ENCODE data around the gene UBE2E3.
A peak's percentile ranks its signal among the peaks of the same experiment; 100 is the strongest.

The UBE2E3 gene

DNA sequence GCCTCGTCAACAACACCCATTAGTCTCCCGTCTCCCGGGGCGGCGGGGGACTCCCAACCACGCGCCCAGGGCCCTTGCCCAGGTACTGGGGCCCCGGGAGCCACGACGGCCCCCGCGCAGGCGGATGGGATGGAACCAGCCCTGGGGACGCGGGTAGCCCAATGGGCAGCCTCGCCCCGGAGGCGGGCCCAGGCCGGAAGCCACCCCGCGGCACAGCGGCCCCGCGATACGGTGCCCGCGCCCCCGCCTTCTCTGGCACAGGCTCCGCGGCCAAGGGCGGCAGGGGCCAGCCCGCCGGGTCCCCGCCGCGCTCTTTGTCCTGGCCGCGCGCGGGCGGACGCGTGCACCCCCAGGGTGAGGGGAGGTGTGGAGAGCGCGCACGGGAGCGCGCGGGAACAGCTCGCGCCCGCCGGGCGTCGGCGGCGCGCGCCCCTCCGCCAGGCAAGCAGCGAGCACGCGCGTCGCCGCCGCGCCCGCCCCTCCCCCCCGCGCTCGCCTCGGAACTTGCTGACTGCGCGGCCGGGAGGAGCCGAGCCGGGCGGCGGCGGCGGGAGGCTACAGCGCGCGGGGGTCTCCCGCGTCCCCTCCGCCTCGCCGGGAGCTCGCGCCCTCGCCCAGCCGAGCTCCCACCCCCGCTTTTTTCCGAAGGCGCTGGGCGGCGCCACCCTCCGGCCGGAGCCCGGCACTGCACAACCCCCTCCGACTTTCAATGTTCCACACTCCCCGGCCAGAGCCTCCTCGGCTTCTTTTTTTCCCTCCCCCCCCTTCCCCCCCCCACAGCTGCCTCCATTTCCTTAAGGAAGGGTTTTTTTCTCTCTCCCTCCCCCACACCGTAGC lies at the start of gene UBE2E3 (continued):
- TF ChIP-seq CTCF (tag by site-specific recombination; IDR thresholded peaks at IDR 0.05) (peak; percentile 17; the same call in 1 of the 2 replicates), ZBTB10 (tag by site-specific recombination; IDR thresholded peaks at IDR 0.05) (0 out of 2 replicates have a peak, but pooled peaks have one; percentile 24), ZNF692 (tag by site-specific recombination; IDR thresholded peaks at IDR 0.05) (0 out of 2 replicates have a peak, but pooled peaks have one; percentile 21), ZSCAN30 (tag by site-specific recombination; IDR thresholded peaks at IDR 0.05) (peak; percentile 93), ZNF223 (tag by site-specific recombination; IDR thresholded peaks at IDR 0.05) (0 out of 2 replicates have a peak, but pooled peaks have one; percentile 17), ZBTB20 (tag by site-specific recombination; IDR thresholded peaks at IDR 0.05) (peak; percentile 99), ZIC2 (tag by site-specific recombination; IDR thresholded peaks at IDR 0.05) (0 out of 2 replicates have a peak, but pooled peaks have one; percentile 33), ZNF335 (tag by site-specific recombination; conservative IDR thresholded peaks at IDR 0.05) (peak; percentile 89), REPIN1 (tag by site-specific recombination; IDR thresholded peaks at IDR 0.05; ENCODE audit: low read depth) (no peak)
- TF ChIP-seq, protein P1, sequence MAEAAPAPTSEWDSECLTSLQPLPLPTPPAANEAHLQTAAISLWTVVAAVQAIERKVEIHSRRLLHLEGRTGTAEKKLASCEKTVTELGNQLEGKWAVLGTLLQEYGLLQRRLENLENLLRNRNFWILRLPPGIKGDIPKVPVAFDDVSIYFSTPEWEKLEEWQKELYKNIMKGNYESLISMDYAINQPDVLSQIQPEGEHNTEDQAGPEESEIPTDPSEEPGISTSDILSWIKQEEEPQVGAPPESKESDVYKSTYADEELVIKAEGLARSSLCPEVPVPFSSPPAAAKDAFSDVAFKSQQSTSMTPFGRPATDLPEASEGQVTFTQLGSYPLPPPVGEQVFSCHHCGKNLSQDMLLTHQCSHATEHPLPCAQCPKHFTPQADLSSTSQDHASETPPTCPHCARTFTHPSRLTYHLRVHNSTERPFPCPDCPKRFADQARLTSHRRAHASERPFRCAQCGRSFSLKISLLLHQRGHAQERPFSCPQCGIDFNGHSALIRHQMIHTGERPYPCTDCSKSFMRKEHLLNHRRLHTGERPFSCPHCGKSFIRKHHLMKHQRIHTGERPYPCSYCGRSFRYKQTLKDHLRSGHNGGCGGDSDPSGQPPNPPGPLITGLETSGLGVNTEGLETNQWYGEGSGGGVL (tag by site-specific recombination; IDR thresholded peaks at IDR 0.05), result peak; percentile 82
- TF ChIP-seq, protein P2, sequence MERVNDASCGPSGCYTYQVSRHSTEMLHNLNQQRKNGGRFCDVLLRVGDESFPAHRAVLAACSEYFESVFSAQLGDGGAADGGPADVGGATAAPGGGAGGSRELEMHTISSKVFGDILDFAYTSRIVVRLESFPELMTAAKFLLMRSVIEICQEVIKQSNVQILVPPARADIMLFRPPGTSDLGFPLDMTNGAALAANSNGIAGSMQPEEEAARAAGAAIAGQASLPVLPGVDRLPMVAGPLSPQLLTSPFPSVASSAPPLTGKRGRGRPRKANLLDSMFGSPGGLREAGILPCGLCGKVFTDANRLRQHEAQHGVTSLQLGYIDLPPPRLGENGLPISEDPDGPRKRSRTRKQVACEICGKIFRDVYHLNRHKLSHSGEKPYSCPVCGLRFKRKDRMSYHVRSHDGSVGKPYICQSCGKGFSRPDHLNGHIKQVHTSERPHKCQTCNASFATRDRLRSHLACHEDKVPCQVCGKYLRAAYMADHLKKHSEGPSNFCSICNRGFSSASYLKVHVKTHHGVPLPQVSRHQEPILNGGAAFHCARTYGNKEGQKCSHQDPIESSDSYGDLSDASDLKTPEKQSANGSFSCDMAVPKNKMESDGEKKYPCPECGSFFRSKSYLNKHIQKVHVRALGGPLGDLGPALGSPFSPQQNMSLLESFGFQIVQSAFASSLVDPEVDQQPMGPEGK (tag by site-specific recombination; IDR thresholded peaks at IDR 0.05), result 0 out of 2 replicates have a peak, but pooled peaks have one; percentile 22

DNA sequence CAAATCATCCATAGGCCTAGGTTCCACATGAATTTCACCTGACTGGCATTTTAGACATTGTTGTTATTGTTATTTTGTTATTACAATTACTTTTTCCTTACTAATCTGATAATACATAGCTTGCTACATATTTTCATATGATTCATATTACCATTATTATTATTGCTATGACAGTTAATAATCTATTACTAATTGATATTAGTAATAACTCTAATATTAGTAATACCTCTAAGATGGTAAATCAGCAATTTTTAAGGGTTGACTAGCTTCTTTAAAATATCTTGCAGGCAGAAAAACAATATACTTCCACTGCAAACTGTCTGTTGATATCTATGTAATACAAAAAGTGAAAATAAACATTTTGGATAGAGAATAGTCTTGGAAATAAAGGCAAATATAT lies 48.6 kb upstream of the UBE2E3 start:
- Histone ChIP-seq H3K9me3 (ENCODE audit: control insufficient read depth, insufficient read depth, low read depth, low read length) (no peaks in the 10 kb centered on the region), H3K36me3 (ENCODE audit: control insufficient read depth in 2 of 2, insufficient read depth in 1 of 2, low read length in 2 of 2) (no peaks in the 10 kb centered on the region), H3K4me3 (ENCODE audit: low read depth, low read length) (no peak overlapping the region), H3K27ac (ENCODE audit: extremely low read depth, low read depth, low read length) (no peak overlapping the region), H3K4me1 (ENCODE audit: control insufficient read depth, insufficient read depth, low read length) (no peaks in the 10 kb centered on the region)
- ChIA-PET POLR2A (no interaction called here), CTCF (no interaction called here)
- TF ChIP-seq ZNF510 (tag by site-specific recombination; IDR thresholded peaks at IDR 0.05; ENCODE audit: insufficient replicate concordance) (no peak), SCRT1 (tag by site-specific recombination; IDR thresholded peaks at IDR 0.05; ENCODE audit: borderline replicate concordance) (no peak), ZNF555 (tag by site-specific recombination; conservative IDR thresholded peaks at IDR 0.05) (no peak), ZNF433 (tag by site-specific recombination; IDR thresholded peaks at IDR 0.05; ENCODE audit: low read depth) (no peak), ZFP3 (tag by site-specific recombination; IDR thresholded peaks at IDR 0.05; ENCODE audit: low read depth) (no peak), REPIN1 (tag by site-specific recombination; IDR thresholded peaks at IDR 0.05; ENCODE audit: low read depth) (no peak), ZNF449 (tag by site-specific recombination; IDR thresholded peaks at IDR 0.05) (no peak), OSR2 (tag by site-specific recombination; IDR thresholded peaks at IDR 0.05) (no peak), ZBTB21 (tag by site-specific recombination; IDR thresholded peaks at IDR 0.05) (no peak), FEZF1 (tag by site-specific recombination; IDR thresholded peaks at IDR 0.05) (no peak), ZNF169 (tag by site-specific recombination; IDR thresholded peaks at IDR 0.05) (no peak), HOXC10 (CRISPR knock-in tag; IDR thresholded peaks at IDR 0.05) (no peak), ZNF623 (tag by site-specific recombination; IDR thresholded peaks at IDR 0.05) (no peak), ZNF837 (tag by site-specific recombination; IDR thresholded peaks at IDR 0.05) (no peak)

All from HEK293 (cell line).